HCT116 (cell line): ENCODE results near the gene CALHM1. TPM values are rescaled to one million over a fixed set of nuclear protein-coding genes. Genes with fewer than 3 reads are reported as not detected.

Source experiments
- ATAC-seq: fragments of 200-7000 bp; cut with Tn5 transposase; 2 replicates; pipeline ENCODE4 v1.9.1; 2020; ENCODE audit warnings: mild to moderate bottlenecking, moderate library complexity
- BruUV-seq: library from RNA; stranded (reverse); fragments of 400-500 nt; replicated peaks from 2 replicates; lab custom pipeline; 2021; lab: Mats Ljungman, UMichigan
- CTCF ChIA-PET: fragments of 300-600 bp; sonication (Branson Sonifier 250); formaldehyde crosslinking; loops from one replicate; lab custom pipeline; 2021; ENCODE audit warnings: antibody characterized with exemption; lab: Charles Lee
- POLR2A ChIA-PET: fragments of 300-600, 350-600 bp; sonication (Branson Sonifier 250); formaldehyde crosslinking; loops from one replicate; lab custom pipeline; 2021; ENCODE audit warnings: antibody characterized with exemption; lab: Charles Lee
- RAD21 ChIA-PET, 2 experiments: fragments of 300-600 bp; sonication (Branson Sonifier 250); formaldehyde crosslinking; loops; one replicate each; lab custom pipeline; 2023; ENCODE audit warnings: low total read pairs in 2 of 2; ENCODE audit not compliant: uncharacterized antibody in 2 of 2, unreplicated experiment in 2 of 2, low non-redundant PET in 1 of 2; lab: Charles Lee
- DNase-seq: peaks from one replicate; pipeline ENCODE4 v3.0.0-alpha.2; 2010; ENCODE audit warnings: low read depth, low spot score
- H2AFZ ChIP-seq: fragments of 200-600 bp; shearing (Covaris generic), sonication (generic); 2 replicates; pipeline ENCODE4 v1.6.1; 2017; ENCODE audit warnings: low read depth, mixed run types, mixed read lengths, antibody characterized with exemption, low read length; ENCODE audit not compliant: poor library complexity, severe bottlenecking
- H3K27ac ChIP-seq: 2 replicates; pipeline ENCODE4 v1.5.1; 2012; ENCODE audit warnings: low read depth, low read length
- H3K27me3 ChIP-seq: fragments of 200-600 bp; sonication (generic); 2 replicates; pipeline ENCODE4 v1.6.1; 2016; ENCODE audit warnings: mixed run types, low read length, mixed read lengths; ENCODE audit not compliant: insufficient read depth
- H3K36me3 ChIP-seq, 2 experiments: fragments of 200-500 bp in 1 of 2; fragments of 200-600 bp in 1 of 2; sonication (Bioruptor generic) in 1 of 2; sonication (generic) in 1 of 2; 2 replicates each; pipeline versions ENCODE4 v1.5.1 to v1.6.1; 2014 to 2016; ENCODE audit warnings: low read length in 2 of 2, inconsistent platforms in 1 of 2, mixed read lengths in 1 of 2, mixed run types in 1 of 2; ENCODE audit not compliant: insufficient read depth in 2 of 2, control insufficient read depth in 1 of 2
- H3K4me1 ChIP-seq, 2 experiments: fragments of 200-600 bp in 1 of 2; sonication (generic) in 1 of 2; 2 replicates each; pipeline versions ENCODE4 v1.5.1 to v1.6.1; 2012 to 2017; ENCODE audit warnings: low read length in 2 of 2, inconsistent platforms in 1 of 2, mild to moderate bottlenecking in 1 of 2, mixed read lengths in 1 of 2, mixed run types in 1 of 2, moderate library complexity in 1 of 2; ENCODE audit not compliant: insufficient read depth in 2 of 2, control insufficient read depth in 1 of 2
- H3K4me2 ChIP-seq: fragments of 200-600 bp; sonication (generic); 2 replicates; pipeline ENCODE4 v1.6.1; 2017; ENCODE audit warnings: mixed run types, low read length, mixed read lengths
- H3K4me3 ChIP-seq, 2 experiments: fragments of 200-600 bp in 1 of 2; sonication (generic) in 1 of 2; replicated peaks in 1 of 2; 2 replicates each; pipeline ENCODE4 v1.5.1; 2011 to 2016; ENCODE audit warnings: low read length in 2 of 2, control low read depth in 1 of 2, low read depth in 1 of 2, mild to moderate bottlenecking in 1 of 2, mixed read lengths in 1 of 2, mixed run types in 1 of 2
- H3K79me2 ChIP-seq: fragments of 200-600 bp; sonication (generic); 2 replicates; pipeline ENCODE4 v1.6.1; 2017; ENCODE audit warnings: mild to moderate bottlenecking, mixed run types, low read length, moderate library complexity, mixed read lengths; ENCODE audit not compliant: insufficient read depth
- H3K9ac ChIP-seq: fragments of 200-600 bp; sonication (generic); 2 replicates; pipeline ENCODE4 v1.6.1; 2016; ENCODE audit warnings: low read length, mixed read lengths
- H3K9me2 ChIP-seq: fragments of 200-600 bp; sonication (generic), shearing (Covaris generic); 2 replicates; pipeline ENCODE4 v1.6.1; 2017; ENCODE audit warnings: mixed run types, mild to moderate bottlenecking, moderate library complexity; ENCODE audit not compliant: insufficient read depth
- H3K9me3 ChIP-seq, 2 experiments: fragments of 200-500 bp in 1 of 2; fragments of 200-600 bp in 1 of 2; sonication (Bioruptor generic) in 1 of 2; sonication (generic) in 1 of 2; 2 replicates each; pipeline ENCODE4 v1.6.1; 2014 to 2017; ENCODE audit warnings: low read length in 2 of 2, mixed read lengths in 2 of 2, inconsistent platforms in 1 of 2, low read depth in 1 of 2, mild to moderate bottlenecking in 1 of 2, mixed run types in 1 of 2, moderate library complexity in 1 of 2; ENCODE audit not compliant: control insufficient read depth in 1 of 2, insufficient read depth in 1 of 2
- H4K20me1 ChIP-seq: fragments of 200-600 bp; sonication (generic), shearing (Covaris generic); 2 replicates; pipeline ENCODE4 v1.6.1; 2017; ENCODE audit warnings: mixed run types, mild to moderate bottlenecking, moderate library complexity; ENCODE audit not compliant: insufficient read depth
- ATF3 ChIP-seq: IDR thresholded peaks from 2 replicates; pipeline ENCODE4 v1.6.1; 2012
- CBX3 ChIP-seq: IDR thresholded peaks from 2 replicates; pipeline ENCODE4 v1.6.1; 2012; ENCODE audit warnings: low read depth
- CEBPB ChIP-seq: IDR thresholded peaks from 2 replicates; pipeline ENCODE4 v1.6.1; 2012; ENCODE audit warnings: low read depth
- ELF1 ChIP-seq: IDR thresholded peaks from 2 replicates; pipeline ENCODE4 v1.6.1; 2012; ENCODE audit warnings: low read depth, borderline replicate concordance
- EZH2 ChIP-seq: fragments of 200-600 bp; sonication (generic); IDR thresholded peaks from 2 replicates; pipeline ENCODE4 v1.6.1; 2017; ENCODE audit warnings: antibody characterized with exemption, mixed run types
- JUND ChIP-seq: IDR thresholded peaks from 2 replicates; pipeline ENCODE4 v1.6.1; 2012
- MAX ChIP-seq: IDR thresholded peaks from 2 replicates; pipeline ENCODE4 v1.6.1; 2012
- POLR2A ChIP-seq: IDR thresholded peaks from 2 replicates; pipeline ENCODE4 v1.7.0; 2011; ENCODE audit warnings: borderline replicate concordance; ENCODE audit not compliant: insufficient read depth, insufficient read length; ENCODE audit errors: extremely low read depth
- POLR2AphosphoS5 ChIP-seq: IDR thresholded peaks from 2 replicates; pipeline ENCODE4 v1.6.1; 2011; ENCODE audit warnings: mild to moderate bottlenecking, low read depth, low read length, moderate library complexity
- RAD21 ChIP-seq: IDR thresholded peaks from 2 replicates; pipeline ENCODE4 v1.6.1; 2012; ENCODE audit warnings: low read depth, mild to moderate bottlenecking
- REST ChIP-seq: IDR thresholded peaks from 2 replicates; pipeline ENCODE4 v1.6.1; 2012; ENCODE audit warnings: low read depth
- SIN3A ChIP-seq: IDR thresholded peaks from 2 replicates; pipeline ENCODE4 v1.6.1; 2012; ENCODE audit warnings: low read depth
- SP1 ChIP-seq: IDR thresholded peaks from 2 replicates; pipeline ENCODE4 v1.6.1; 2012; ENCODE audit warnings: low read depth
- YY1 ChIP-seq: IDR thresholded peaks from 2 replicates; pipeline ENCODE4 v1.6.1; 2011; ENCODE audit warnings: low read length, low read depth, moderate library complexity, mild to moderate bottlenecking; ENCODE audit not compliant: insufficient replicate concordance; ENCODE audit errors: extremely low read depth
- ZFX ChIP-seq: fragments of 450-650 bp; IDR thresholded peaks from 2 replicates; pipeline ENCODE4 v1.6.1; 2017
- intact Hi-C: fragments of 100-400 bp; cut with micrococcal nuclease; formaldehyde crosslinking; loops from 2 replicates; pipeline ENCODE4 v1.10.0; 2022
- total RNA-seq: library from RNA; stranded (reverse); gene quantifications from one replicate; pipeline ENCODE4 v1.2.1, GENCODE V29; 2021; ENCODE audit not compliant: unreplicated experiment

CALHM1 gene
- total RNA-seq, 1 experiment from 2014 or later = not detected

- TF ChIP-seq REST = no peak
- no peak for TF ChIP-seq RAD21
- no peak for TF ChIP-seq YY1
- no peak for TF ChIP-seq MAX
- TF ChIP-seq POLR2A = no peak
Measured at GRCh38 chr10:103439776-103440175, 18.9 kb downstream of the CALHM1 start (continued).

GRCh38 chr10:103433858-103434257 lies 24.8 kb downstream of the CALHM1 start:
- no peak for TF ChIP-seq JUND
- TF ChIP-seq ELF1 = no peak
- TF ChIP-seq REST = no peak
- TF ChIP-seq ZFX = no peak
- no peak for TF ChIP-seq CEBPB
- TF ChIP-seq CBX3 = no peak
- TF ChIP-seq SP1 = no peak
- no peak for TF ChIP-seq POLR2A
- TF ChIP-seq EZH2 = no peak
- no peak for TF ChIP-seq ATF3
- TF ChIP-seq MAX = no peak
- no peak for TF ChIP-seq SIN3A
- TF ChIP-seq POLR2AphosphoS5 = no peak
- no peaks in the 10 kb centered on the region for H3K27me3 ChIP-seq
- H3K27ac ChIP-seq = no peak overlapping the region
- POLR2A ChIA-PET = no interaction called here
- H3K79me2 ChIP-seq = peaks cover 41% of the 10 kb centered on the region
- no peak overlapping the region for H3K4me3 ChIP-seq
- ATAC-seq (no peak), DNase-seq (no peak)
- H2AFZ ChIP-seq = no peak overlapping the region
- H3K9me3 ChIP-seq = no peaks in the 10 kb centered on the region
- H4K20me1 ChIP-seq = 0 out of 2 replicates have a peak, but pooled peaks cover 2% of the 10 kb centered on the region
- no peaks in the 10 kb centered on the region for H3K4me1 ChIP-seq
- H3K36me3 ChIP-seq = peaks cover 77 to 81% of the 10 kb centered on the region in 2 experiments
- intact Hi-C loops = no loop called here
- H3K9ac ChIP-seq = no peak overlapping the region
- BruUV-seq = no TSS peak
- RAD21 ChIA-PET = no interaction called here
- H3K9me2 ChIP-seq = no peaks in the 10 kb centered on the region
- H3K4me2 ChIP-seq = no peak overlapping the region
- CTCF ChIA-PET = no interaction called here
